NB4 (cell line): ENCODE results near the gene SIGLEC10.

Experiments used
- POLR2A ChIP-seq: IDR thresholded peaks from 2 replicates; pipeline ENCODE4 v1.6.1; 2011; ENCODE audit warnings: mild to moderate bottlenecking; ENCODE audit not compliant: insufficient read length; ENCODE audit errors: extremely low read depth
- TF ChIP-seq, protein P1 (sequence below): IDR thresholded peaks from 2 replicates; pipeline ENCODE4 v1.6.1; 2011; ENCODE audit warnings: low read depth, low read length

DNA sequence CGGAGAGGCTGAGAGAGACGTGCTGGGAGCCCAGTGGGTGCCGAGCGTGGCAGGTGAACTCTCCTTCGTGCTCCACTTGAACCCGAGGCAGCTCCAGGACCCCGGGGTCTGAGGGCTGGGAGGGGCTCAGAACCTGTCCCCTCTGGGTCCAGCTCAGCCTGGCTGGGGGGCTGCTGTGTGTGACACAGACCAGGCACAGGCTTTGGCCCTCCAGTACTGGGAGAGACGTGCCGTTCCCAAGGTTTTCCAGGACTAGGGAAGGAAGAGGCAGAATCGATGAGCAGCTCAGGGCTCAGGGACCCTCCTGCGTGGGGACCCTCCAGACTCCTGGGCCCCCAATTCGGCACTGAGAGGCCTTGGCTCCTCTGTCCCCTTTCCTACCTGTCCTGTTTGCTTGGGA, 2.3 kb downstream of the SIGLEC10 start:
- TF ChIP-seq POLR2A, result no peak
- TF ChIP-seq, protein P1, sequence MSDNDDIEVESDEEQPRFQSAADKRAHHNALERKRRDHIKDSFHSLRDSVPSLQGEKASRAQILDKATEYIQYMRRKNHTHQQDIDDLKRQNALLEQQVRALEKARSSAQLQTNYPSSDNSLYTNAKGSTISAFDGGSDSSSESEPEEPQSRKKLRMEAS, result no peak
